ENCODE measurements around the gene ABR. TPM values are rescaled to one million over a fixed set of nuclear protein-coding genes. Genes with fewer than 3 reads are reported as not detected.

ABR gene
- total RNA-seq, 1 donor: 156 TPM

GRCh38 chr17:1006054-1006453, 173.7 kb downstream of the ABR start:
- DNase-seq (ENCODE audit: insufficient read length, low spot score, missing footprints): peak; percentile 73
- Histone ChIP-seq H3K9me3 (ENCODE audit: low read depth, low read length) (no peaks in the 10 kb centered on the region), H2AFZ (ENCODE audit: low read length) (no peak overlapping the region), H3K79me2 (ENCODE audit: insufficient read depth, low read length) (peaks cover 3% of the 10 kb centered on the region), H3K4me1 (ENCODE audit: insufficient read depth, low read length) (peaks cover 40% of the 10 kb centered on the region), H3K4me3 (ENCODE audit: insufficient read depth, low read length) (no peak overlapping the region), H4K20me1 (ENCODE audit: insufficient read depth, low read length) (peaks cover 37% of the 10 kb centered on the region), H3K36me3 (ENCODE audit: insufficient read depth, low read length) (peaks cover 51% of the 10 kb centered on the region), H3K4me2 (ENCODE audit: insufficient read depth, low read length) (no peak overlapping the region), H3K27ac (ENCODE audit: low read depth, low read length) (no peak overlapping the region), H3K27me3 (ENCODE audit: insufficient read depth, low read length) (no peaks in the 10 kb centered on the region)
- no peak for TF ChIP-seq CTCF (IDR thresholded peaks at IDR 0.05; ENCODE audit: extremely low read depth, low read depth, low read length)

GRCh38 chr17:1005361-1005946, 174.3 kb downstream of the ABR start:
- Histone ChIP-seq H3K27me3 (ENCODE audit: insufficient read depth, low read length) (no peaks in the 10 kb centered on the region), H3K79me2 (ENCODE audit: insufficient read depth, low read length) (peaks cover 5% of the 10 kb centered on the region), H4K20me1 (ENCODE audit: insufficient read depth, low read length) (peaks cover 43% of the 10 kb centered on the region), H3K4me1 (ENCODE audit: insufficient read depth, low read length) (peaks cover 46% of the 10 kb centered on the region), H3K4me3 (ENCODE audit: insufficient read depth, low read length) (no peak overlapping the region), H3K36me3 (ENCODE audit: insufficient read depth, low read length) (peaks cover 55% of the 10 kb centered on the region), H3K9me3 (ENCODE audit: low read depth, low read length) (no peaks in the 10 kb centered on the region), H3K27ac (ENCODE audit: low read depth, low read length) (no peak overlapping the region), H3K4me2 (ENCODE audit: insufficient read depth, low read length) (peak overlapping the region; percentile 34), H2AFZ (ENCODE audit: low read length) (no peak overlapping the region)
- no peak for TF ChIP-seq CTCF (IDR thresholded peaks at IDR 0.05; ENCODE audit: extremely low read depth, low read depth, low read length)
- peak; percentile 97 for DNase-seq (ENCODE audit: insufficient read length, low spot score, missing footprints)

GRCh38 chr17:1004769-1005295, 174.9 kb downstream of the ABR start:
- no peak overlapping the region for H3K4me3 ChIP-seq (ENCODE audit: insufficient read depth, low read length)
- DNase-seq (ENCODE audit: insufficient read length, low spot score, missing footprints): peak; percentile 87
- H3K4me1 ChIP-seq (ENCODE audit: insufficient read depth, low read length): peaks cover 48% of the 10 kb centered on the region
- no peaks in the 10 kb centered on the region for H3K27me3 ChIP-seq (ENCODE audit: insufficient read depth, low read length)
- peaks cover 55% of the 10 kb centered on the region for H3K36me3 ChIP-seq (ENCODE audit: insufficient read depth, low read length)
- peaks cover 5% of the 10 kb centered on the region for H3K79me2 ChIP-seq (ENCODE audit: insufficient read depth, low read length)
- TF ChIP-seq CTCF (IDR thresholded peaks at IDR 0.05; ENCODE audit: extremely low read depth, low read depth, low read length): no peak
- no peak overlapping the region for H2AFZ ChIP-seq (ENCODE audit: low read length)
- no peaks in the 10 kb centered on the region for H3K9me3 ChIP-seq (ENCODE audit: low read depth, low read length)
- no peak overlapping the region for H3K27ac ChIP-seq (ENCODE audit: low read depth, low read length)
- peaks cover 46% of the 10 kb centered on the region for H4K20me1 ChIP-seq (ENCODE audit: insufficient read depth, low read length)
- no peak overlapping the region for H3K4me2 ChIP-seq (ENCODE audit: insufficient read depth, low read length)

GRCh38 chr17:1003972-1004768, 175.6 kb downstream of the ABR start:
- no peak for TF ChIP-seq CTCF (IDR thresholded peaks at IDR 0.05; ENCODE audit: extremely low read depth, low read depth, low read length)
- H2AFZ ChIP-seq (ENCODE audit: low read length): no peak overlapping the region
- peaks cover 10% of the 10 kb centered on the region for H3K79me2 ChIP-seq (ENCODE audit: insufficient read depth, low read length)
- H3K4me1 ChIP-seq (ENCODE audit: insufficient read depth, low read length): peaks cover 48% of the 10 kb centered on the region
- no peaks in the 10 kb centered on the region for H3K27me3 ChIP-seq (ENCODE audit: insufficient read depth, low read length)
- peak; percentile 89 for DNase-seq (ENCODE audit: insufficient read length, low spot score, missing footprints)
- no peak overlapping the region for H3K4me2 ChIP-seq (ENCODE audit: insufficient read depth, low read length)
- peaks cover 51% of the 10 kb centered on the region for H4K20me1 ChIP-seq (ENCODE audit: insufficient read depth, low read length)
- no peak overlapping the region for H3K4me3 ChIP-seq (ENCODE audit: insufficient read depth, low read length)
- no peak overlapping the region for H3K27ac ChIP-seq (ENCODE audit: low read depth, low read length)
- no peaks in the 10 kb centered on the region for H3K9me3 ChIP-seq (ENCODE audit: low read depth, low read length)
- H3K36me3 ChIP-seq (ENCODE audit: insufficient read depth, low read length): peaks cover 61% of the 10 kb centered on the region
